HCT116 (cell line): ENCODE data around the gene FIBCD1. TPM values are rescaled to one million over a fixed set of nuclear protein-coding genes. Genes with fewer than 3 reads are reported as not detected.

Experiments used
- ATAC-seq: fragments of 200-7000 bp; cut with Tn5 transposase; 2 replicates; pipeline ENCODE4 v1.9.1; 2020; ENCODE audit warnings: mild to moderate bottlenecking, moderate library complexity
- BruUV-seq: library from RNA; stranded (reverse); fragments of 400-500 nt; replicated peaks from 2 replicates; lab custom pipeline; 2021; lab: Mats Ljungman, UMichigan
- CTCF ChIA-PET: fragments of 300-600 bp; sonication (Branson Sonifier 250); formaldehyde crosslinking; loops from one replicate; lab custom pipeline; 2021; ENCODE audit warnings: antibody characterized with exemption; lab: Charles Lee
- POLR2A ChIA-PET: fragments of 300-600, 350-600 bp; sonication (Branson Sonifier 250); formaldehyde crosslinking; loops from one replicate; lab custom pipeline; 2021; ENCODE audit warnings: antibody characterized with exemption; lab: Charles Lee
- RAD21 ChIA-PET, 2 experiments: fragments of 300-600 bp; sonication (Branson Sonifier 250); formaldehyde crosslinking; loops; one replicate each; lab custom pipeline; 2023; ENCODE audit warnings: low total read pairs in 2 of 2; ENCODE audit not compliant: uncharacterized antibody in 2 of 2, unreplicated experiment in 2 of 2, low non-redundant PET in 1 of 2; lab: Charles Lee
- DNase-seq: peaks from one replicate; pipeline ENCODE4 v3.0.0-alpha.2; 2010; ENCODE audit warnings: low read depth, low spot score
- H2AFZ ChIP-seq: fragments of 200-600 bp; shearing (Covaris generic), sonication (generic); 2 replicates; pipeline ENCODE4 v1.6.1; 2017; ENCODE audit warnings: low read depth, mixed run types, mixed read lengths, antibody characterized with exemption, low read length; ENCODE audit not compliant: poor library complexity, severe bottlenecking
- H3K27ac ChIP-seq: 2 replicates; pipeline ENCODE4 v1.5.1; 2012; ENCODE audit warnings: low read depth, low read length
- H3K27me3 ChIP-seq: fragments of 200-600 bp; sonication (generic); 2 replicates; pipeline ENCODE4 v1.6.1; 2016; ENCODE audit warnings: mixed run types, low read length, mixed read lengths; ENCODE audit not compliant: insufficient read depth
- H3K36me3 ChIP-seq, 2 experiments: fragments of 200-500 bp in 1 of 2; fragments of 200-600 bp in 1 of 2; sonication (Bioruptor generic) in 1 of 2; sonication (generic) in 1 of 2; 2 replicates each; pipeline versions ENCODE4 v1.5.1 to v1.6.1; 2014 to 2016; ENCODE audit warnings: low read length in 2 of 2, inconsistent platforms in 1 of 2, mixed read lengths in 1 of 2, mixed run types in 1 of 2; ENCODE audit not compliant: insufficient read depth in 2 of 2, control insufficient read depth in 1 of 2
- H3K4me1 ChIP-seq, 2 experiments: fragments of 200-600 bp in 1 of 2; sonication (generic) in 1 of 2; 2 replicates each; pipeline versions ENCODE4 v1.5.1 to v1.6.1; 2012 to 2017; ENCODE audit warnings: low read length in 2 of 2, inconsistent platforms in 1 of 2, mild to moderate bottlenecking in 1 of 2, mixed read lengths in 1 of 2, mixed run types in 1 of 2, moderate library complexity in 1 of 2; ENCODE audit not compliant: insufficient read depth in 2 of 2, control insufficient read depth in 1 of 2
- H3K4me2 ChIP-seq: fragments of 200-600 bp; sonication (generic); 2 replicates; pipeline ENCODE4 v1.6.1; 2017; ENCODE audit warnings: mixed run types, low read length, mixed read lengths
- H3K4me3 ChIP-seq, 2 experiments: fragments of 200-600 bp in 1 of 2; sonication (generic) in 1 of 2; replicated peaks in 1 of 2; 2 replicates each; pipeline ENCODE4 v1.5.1; 2011 to 2016; ENCODE audit warnings: low read length in 2 of 2, control low read depth in 1 of 2, low read depth in 1 of 2, mild to moderate bottlenecking in 1 of 2, mixed read lengths in 1 of 2, mixed run types in 1 of 2
- H3K79me2 ChIP-seq: fragments of 200-600 bp; sonication (generic); 2 replicates; pipeline ENCODE4 v1.6.1; 2017; ENCODE audit warnings: mild to moderate bottlenecking, mixed run types, low read length, moderate library complexity, mixed read lengths; ENCODE audit not compliant: insufficient read depth
- H3K9ac ChIP-seq: fragments of 200-600 bp; sonication (generic); 2 replicates; pipeline ENCODE4 v1.6.1; 2016; ENCODE audit warnings: low read length, mixed read lengths
- H3K9me2 ChIP-seq: fragments of 200-600 bp; sonication (generic), shearing (Covaris generic); 2 replicates; pipeline ENCODE4 v1.6.1; 2017; ENCODE audit warnings: mixed run types, mild to moderate bottlenecking, moderate library complexity; ENCODE audit not compliant: insufficient read depth
- H3K9me3 ChIP-seq, 2 experiments: fragments of 200-500 bp in 1 of 2; fragments of 200-600 bp in 1 of 2; sonication (Bioruptor generic) in 1 of 2; sonication (generic) in 1 of 2; 2 replicates each; pipeline ENCODE4 v1.6.1; 2014 to 2017; ENCODE audit warnings: low read length in 2 of 2, mixed read lengths in 2 of 2, inconsistent platforms in 1 of 2, low read depth in 1 of 2, mild to moderate bottlenecking in 1 of 2, mixed run types in 1 of 2, moderate library complexity in 1 of 2; ENCODE audit not compliant: control insufficient read depth in 1 of 2, insufficient read depth in 1 of 2
- H4K20me1 ChIP-seq: fragments of 200-600 bp; sonication (generic), shearing (Covaris generic); 2 replicates; pipeline ENCODE4 v1.6.1; 2017; ENCODE audit warnings: mixed run types, mild to moderate bottlenecking, moderate library complexity; ENCODE audit not compliant: insufficient read depth
- ATF3 ChIP-seq: IDR thresholded peaks from 2 replicates; pipeline ENCODE4 v1.6.1; 2012
- CBX3 ChIP-seq: IDR thresholded peaks from 2 replicates; pipeline ENCODE4 v1.6.1; 2012; ENCODE audit warnings: low read depth
- CTCF ChIP-seq, 3 experiments: fragments of 200-600 bp in 1 of 3; sonication (generic) in 1 of 3; IDR thresholded peaks in 2 of 3; conservative IDR thresholded peaks in 1 of 3; 2 replicates each; pipeline ENCODE4 v1.5.1; 2012 to 2017; ENCODE audit warnings: low read depth in 2 of 3, low read length in 2 of 3, antibody characterized with exemption in 1 of 3, borderline replicate concordance in 1 of 3, control low read depth in 1 of 3, mild to moderate bottlenecking in 1 of 3, mixed read lengths in 1 of 3, mixed run types in 1 of 3, moderate library complexity in 1 of 3; ENCODE audit not compliant: insufficient read depth in 1 of 3
- EGR1 ChIP-seq: IDR thresholded peaks from 2 replicates; pipeline ENCODE4 v1.6.1; 2012; ENCODE audit warnings: low read depth
- ELF1 ChIP-seq: IDR thresholded peaks from 2 replicates; pipeline ENCODE4 v1.6.1; 2012; ENCODE audit warnings: low read depth, borderline replicate concordance
- EZH2phosphoT487 ChIP-seq: fragments of 200-600 bp; IDR thresholded peaks from 2 replicates; pipeline ENCODE4 v1.6.1; 2018; ENCODE audit warnings: antibody characterized with exemption, borderline replicate concordance
- FOSL1 ChIP-seq: IDR thresholded peaks from 2 replicates; pipeline ENCODE4 v1.6.1; 2012; ENCODE audit warnings: low read depth
- JUND ChIP-seq: IDR thresholded peaks from 2 replicates; pipeline ENCODE4 v1.6.1; 2012
- POLR2A ChIP-seq: IDR thresholded peaks from 2 replicates; pipeline ENCODE4 v1.7.0; 2011; ENCODE audit warnings: borderline replicate concordance; ENCODE audit not compliant: insufficient read depth, insufficient read length; ENCODE audit errors: extremely low read depth
- POLR2AphosphoS5 ChIP-seq: IDR thresholded peaks from 2 replicates; pipeline ENCODE4 v1.6.1; 2011; ENCODE audit warnings: mild to moderate bottlenecking, low read depth, low read length, moderate library complexity
- REST ChIP-seq: IDR thresholded peaks from 2 replicates; pipeline ENCODE4 v1.6.1; 2012; ENCODE audit warnings: low read depth
- SIN3A ChIP-seq: IDR thresholded peaks from 2 replicates; pipeline ENCODE4 v1.6.1; 2012; ENCODE audit warnings: low read depth
- SP1 ChIP-seq: IDR thresholded peaks from 2 replicates; pipeline ENCODE4 v1.6.1; 2012; ENCODE audit warnings: low read depth
- SRF ChIP-seq: IDR thresholded peaks from 2 replicates; pipeline ENCODE4 v1.6.1; 2012; ENCODE audit warnings: low read depth
- YY1 ChIP-seq: IDR thresholded peaks from 2 replicates; pipeline ENCODE4 v1.6.1; 2011; ENCODE audit warnings: low read length, low read depth, moderate library complexity, mild to moderate bottlenecking; ENCODE audit not compliant: insufficient replicate concordance; ENCODE audit errors: extremely low read depth
- ZBTB33 ChIP-seq: IDR thresholded peaks from 2 replicates; pipeline ENCODE4 v1.6.1; 2011; ENCODE audit warnings: mild to moderate bottlenecking, low read length, moderate library complexity; ENCODE audit not compliant: insufficient replicate concordance; ENCODE audit errors: extremely low read depth
- intact Hi-C: fragments of 100-400 bp; cut with micrococcal nuclease; formaldehyde crosslinking; loops from 2 replicates; pipeline ENCODE4 v1.10.0; 2022
- total RNA-seq: library from RNA; stranded (reverse); gene quantifications from one replicate; pipeline ENCODE4 v1.2.1, GENCODE V29; 2021; ENCODE audit not compliant: unreplicated experiment

FIBCD1 gene
- total RNA-seq, 1 experiment from 2014 or later, result 26.1 TPM

GRCh38 chr9:130905125-130905901 is 33.7 kb downstream of the FIBCD1 start:
- intact Hi-C loops, result no loop called here
- POLR2A ChIA-PET, result no interaction called here
- Histone ChIP-seq H3K9ac (no peak overlapping the region), H3K4me3 (no peak overlapping the region), H3K9me3 (no peaks in the 10 kb centered on the region), H4K20me1 (no peaks in the 10 kb centered on the region), H3K27ac (no peak overlapping the region), H3K79me2 (no peaks in the 10 kb centered on the region), H3K4me2 (no peak overlapping the region), H3K9me2 (no peaks in the 10 kb centered on the region), H3K4me1 (no peaks in the 10 kb centered on the region), H2AFZ (no peak overlapping the region), H3K27me3 (no peaks in the 10 kb centered on the region), H3K36me3 (no peaks in the 10 kb centered on the region)
- DNase-seq (no peak), ATAC-seq (no peak)
- RAD21 ChIA-PET, result no interaction called here
- no TSS peak for BruUV-seq
- CTCF ChIA-PET, result no interaction called here
- TF ChIP-seq SIN3A (no peak), EGR1 (no peak), POLR2A (no peak), EZH2phosphoT487 (no peak), ELF1 (no peak), SRF (no peak), POLR2AphosphoS5 (no peak), FOSL1 (no peak), ZBTB33 (no peak), JUND (no peak), CTCF (IDR thresholded peaks at IDR 0.05 in 2 of 3, conservative IDR thresholded peaks at IDR 0.05 in 1 of 3; ENCODE audit: borderline replicate concordance in 1 of 3, insufficient read depth in 1 of 3, low read depth in 2 of 3, low read length in 2 of 3) (no peak), ATF3 (no peak), REST (no peak), CBX3 (no peak), SP1 (no peak), YY1 (no peak)
